Esophagus muscularis mucosa (tissue), 4 donors: ENCODE measurements around the gene COPA. TPM values are rescaled to one million over a fixed set of nuclear protein-coding genes. Genes with fewer than 3 reads are reported as not detected.

Experiments
- DNase-seq: peaks from one replicate; pipeline ENCODE4 v3.0.0-alpha.2; 2017; ENCODE audit errors: extremely low spot score
- H3K27ac ChIP-seq, 4 donors: fragments of 200-600 bp; sonication (generic); replicated peaks in 1 of 4; 1 replicate in 3 of 4; 2 replicates in 1 of 4; pipeline ENCODE4 v1.5.1; 2016 to 2019; ENCODE audit warnings: mild to moderate bottlenecking in 1 of 4
- H3K27me3 ChIP-seq, 4 donors: fragments of 200-600 bp; sonication (generic); one replicate each; pipeline versions ENCODE4 v1.5.1 to v1.6.0; 2016 to 2019
- H3K36me3 ChIP-seq, 4 donors: fragments of 200-600 bp; sonication (generic); one replicate each; pipeline ENCODE4 v1.5.1; 2016 to 2019
- H3K4me1 ChIP-seq, 4 donors: fragments of 200-600 bp; sonication (generic); one replicate each; pipeline ENCODE4 v1.5.1; 2016 to 2019
- H3K4me3 ChIP-seq, 4 donors: fragments of 200-600 bp; sonication (generic); 1 replicate in 2 of 4; 2 replicates in 2 of 4; pipeline ENCODE4 v1.5.1; 2016 to 2019; ENCODE audit warnings: mild to moderate bottlenecking in 4 of 4, moderate library complexity in 1 of 4
- H3K9me3 ChIP-seq, 4 donors: fragments of 200-600 bp; sonication (generic); 1 replicate in 3 of 4; 2 replicates in 1 of 4; pipeline ENCODE4 v1.5.1; 2016 to 2019
- CTCF ChIP-seq, 3 experiments: fragments of 200-600 bp in 2 of 3; fragments of 450-650 bp in 1 of 3; sonication (generic) in 2 of 3; IDR thresholded peaks; one replicate each; pipeline ENCODE4 v1.5.1; 2017 to 2019; ENCODE audit warnings: antibody characterized with exemption in 3 of 3, mild to moderate bottlenecking in 2 of 3, moderate library complexity in 1 of 3
- EP300 ChIP-seq: sonication (generic); formaldehyde crosslinking; IDR thresholded peaks from one replicate; pipeline ENCODE4 v1.6.1; 2017; ENCODE audit warnings: antibody characterized with exemption
- POLR2A ChIP-seq: fragments of 450-650 bp; IDR thresholded peaks from one replicate; pipeline ENCODE4 v1.6.1; 2017; ENCODE audit warnings: antibody characterized with exemption, moderate library complexity, mild to moderate bottlenecking, low read depth
- POLR2AphosphoS5 ChIP-seq, 2 donors: sonication (generic); formaldehyde crosslinking; IDR thresholded peaks; one replicate each; pipeline ENCODE4 v1.6.1; 2017; ENCODE audit warnings: antibody characterized with exemption in 2 of 2
- WGBS: methylation state at CpG from one replicate; pipeline ENCODE4 v1.1.5; 2018; 5-methylcytosine and 5-hydroxymethylcytosine counted together
- intact Hi-C: fragments of 100-400 bp; cut with DNase I; formaldehyde crosslinking; loops from one replicate; pipeline ENCODE4 v1.15.1; 2023
- total RNA-seq, 4 donors: library from RNA; depleted of rRNA; stranded (reverse); fragments of >200 nt; gene quantifications; one replicate each; pipeline versions ENCODE4 v1.1.0 to v1.2.1, GENCODE V29; 2016

COPA gene
- total RNA-seq, 4 donors from 2014 or later = 108 to 125 (median 116) TPM

DNA sequence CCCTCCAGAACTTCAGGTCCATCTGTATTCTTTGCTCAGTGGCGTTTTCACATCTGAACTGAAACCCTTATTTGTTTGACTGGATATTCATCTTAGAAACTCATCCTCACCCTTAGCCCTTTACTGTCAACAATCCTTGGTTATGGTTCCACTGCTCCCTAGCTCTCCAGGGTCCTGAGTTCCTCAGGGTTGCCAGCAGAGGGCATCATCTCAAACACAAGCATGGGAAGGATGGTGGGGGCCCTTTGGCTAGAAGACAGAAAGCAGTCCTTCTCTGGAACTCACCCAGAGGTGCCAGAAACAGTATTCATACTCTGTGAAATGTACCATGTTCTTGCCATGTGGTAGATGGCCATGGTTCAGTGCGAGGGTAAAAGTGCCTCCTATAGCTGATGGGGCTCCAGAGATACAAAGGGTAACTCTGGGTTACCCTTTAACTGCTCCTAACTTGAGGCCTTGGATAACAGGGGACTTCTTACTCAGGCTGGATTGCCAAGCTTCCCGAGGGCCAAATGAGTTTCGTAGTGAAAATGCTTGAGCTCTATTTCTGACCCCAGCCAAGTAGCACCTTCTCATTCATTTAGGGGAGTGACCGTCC lies 11.4 kb upstream of the COPA start:
- TF ChIP-seq POLR2AphosphoS5 (IDR thresholded peaks at IDR 0.05) = no peak
- peak in 2 of 3 experiments; percentile 18 to 33 for TF ChIP-seq CTCF (IDR thresholded peaks at IDR 0.05)
- intact Hi-C loops = no loop called here

GRCh38 chr1:160353223-160353622 lies 10.2 kb upstream of the COPA start:
- no peaks in the 10 kb centered on the region for H3K27me3 ChIP-seq
- intact Hi-C loops = no loop called here
- H3K27ac ChIP-seq = no peak overlapping the region
- peaks cover 0 to 8% (median 0%) of the 10 kb centered on the region in 4 donors for H3K4me1 ChIP-seq
- no peak for DNase-seq
- TF ChIP-seq CTCF (IDR thresholded peaks at IDR 0.05) = no peak
- TF ChIP-seq EP300 = no peak
- TF ChIP-seq POLR2AphosphoS5 (IDR thresholded peaks at IDR 0.05) = no peak
- H3K9me3 ChIP-seq = no peaks in the 10 kb centered on the region
- H3K36me3 ChIP-seq = peaks cover 71 to 99% (median 99%) of the 10 kb centered on the region in 4 donors
- no peak overlapping the region for H3K4me3 ChIP-seq
- WGBS = 88% methylated on average over 2 of the region's 2 CpGs

More for the DNA sequence above, 11.4 kb upstream of the COPA start:
- Histone ChIP-seq H3K4me1 (peaks cover 0 to 8% (median 0%) of the 10 kb centered on the region in 4 donors), H3K27me3 (no peaks in the 10 kb centered on the region), H3K9me3 (no peaks in the 10 kb centered on the region), H3K36me3 (peaks cover 71 to 98% (median 95%) of the 10 kb centered on the region in 4 donors), H3K4me3 (no peak overlapping the region), H3K27ac (no peak overlapping the region)
- 92% methylated on average over 5 of the region's 5 CpGs for WGBS
- DNase-seq = no peak

- peaks cover 65 to 99% (median 99%) of the 10 kb centered on the region in 4 donors for H3K36me3 ChIP-seq
- 89% methylated on average over 8 of the region's 8 CpGs for WGBS
- TF ChIP-seq POLR2A (no peak), EP300 (no peak), POLR2AphosphoS5 (IDR thresholded peaks at IDR 0.05) (no peak), CTCF (IDR thresholded peaks at IDR 0.05) (no peak)
These were observed 9.5 kb upstream of the COPA start for GRCh38 chr1:160352555-160352954.

DNA sequence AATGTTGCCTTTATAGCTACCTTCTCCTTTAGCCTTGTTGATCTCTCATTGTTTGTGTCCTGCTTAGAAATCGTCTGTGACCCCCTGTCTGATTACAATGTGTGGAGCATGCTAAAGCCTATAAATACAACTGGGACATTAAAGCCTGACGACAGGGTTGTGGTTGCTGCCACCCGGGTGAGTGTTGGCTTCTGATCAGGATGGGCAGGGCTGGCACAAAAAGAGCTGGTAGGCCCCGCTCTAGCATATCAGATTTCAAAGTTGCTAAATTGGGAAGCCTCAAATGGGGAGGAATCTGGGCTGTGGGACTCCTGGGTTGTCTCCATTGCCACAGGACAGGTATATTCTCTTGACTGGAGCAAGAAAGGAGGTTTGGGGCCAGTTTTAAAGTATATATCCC lies 8.6 kb upstream of the COPA start:
- no peaks in the 10 kb centered on the region for H3K27me3 ChIP-seq
- intact Hi-C loops = no loop called here
- H3K36me3 ChIP-seq = peaks cover 59 to 99% (median 98%) of the 10 kb centered on the region in 4 donors
- no peak overlapping the region for H3K4me3 ChIP-seq
- H3K4me1 ChIP-seq = peaks cover 0 to 8% (median 2%) of the 10 kb centered on the region in 4 donors
- H3K27ac ChIP-seq = no peak overlapping the region
- DNase-seq = no peak
- TF ChIP-seq POLR2AphosphoS5 (IDR thresholded peaks at IDR 0.05) (no peak), POLR2A (no peak), CTCF (IDR thresholded peaks at IDR 0.05) (no peak), EP300 (no peak)
- H3K9me3 ChIP-seq = no peaks in the 10 kb centered on the region
- WGBS = 89% methylated on average over 4 of the region's 4 CpGs

More at GRCh38 chr1:160352555-160352954, 9.5 kb upstream of the COPA start:
- Histone ChIP-seq H3K9me3 (no peaks in the 10 kb centered on the region), H3K4me1 (peaks cover 0 to 8% (median 0%) of the 10 kb centered on the region in 4 donors), H3K27me3 (no peaks in the 10 kb centered on the region), H3K27ac (no peak overlapping the region), H3K4me3 (no peak overlapping the region)
- no peak for DNase-seq
- intact Hi-C loops = no loop called here

DNA sequence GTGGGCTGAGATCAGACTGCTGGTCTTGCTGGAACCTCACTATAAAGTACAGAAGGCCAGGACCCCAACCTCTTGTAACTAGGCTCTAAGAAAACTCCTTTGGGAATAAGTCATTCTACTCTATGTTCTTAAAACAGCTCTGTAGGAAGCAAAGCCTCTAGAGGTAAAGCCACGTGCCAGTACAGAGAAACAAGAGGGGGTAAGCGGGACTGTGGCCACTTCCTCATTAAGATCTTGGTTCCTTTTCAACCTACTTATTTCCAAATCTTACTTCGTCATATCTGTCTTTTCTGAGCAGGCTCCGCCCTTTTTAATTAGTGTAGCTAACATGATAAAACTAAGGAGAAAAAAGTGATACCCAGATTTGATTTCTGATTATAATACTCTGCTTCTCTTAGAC lies 3.9 kb upstream of the COPA start:
- WGBS = 76% methylated on average over 4 of the region's 4 CpGs
- peaks cover 12 to 32% (median 19%) of the 10 kb centered on the region in 4 donors for H3K4me1 ChIP-seq
- no peaks in the 10 kb centered on the region for H3K27me3 ChIP-seq
- peaks cover 14 to 67% (median 62%) of the 10 kb centered on the region in 4 donors for H3K36me3 ChIP-seq
- no peaks in the 10 kb centered on the region for H3K9me3 ChIP-seq
- no peak overlapping the region for H3K4me3 ChIP-seq
- DNase-seq = no peak
- intact Hi-C loops = no loop called here
- TF ChIP-seq EP300 (no peak), POLR2AphosphoS5 (IDR thresholded peaks at IDR 0.05) (no peak), POLR2A (no peak), CTCF (IDR thresholded peaks at IDR 0.05) (no peak)
- H3K27ac ChIP-seq = no peak overlapping the region
